ENCODE measurements around the gene LY9. TPM values are rescaled to one million over a fixed set of nuclear protein-coding genes. Genes with fewer than 3 reads are reported as not detected.
A peak's percentile ranks its signal among the peaks of the same experiment; 100 is the strongest.

Gene LY9
- total and polyA plus RNA-seq, 8 donors, result 0.05 to 0.55 (median 0.35) TPM; not detected in 1

GRCh38 chr1:160860840-160861505 is 65.0 kb downstream of the LY9 start:
- no peaks in the 10 kb centered on the region for H3K4me1 ChIP-seq
- TF ChIP-seq CTCF (IDR thresholded peaks at IDR 0.05), result no peak
- no peak for FAIRE-seq
- H3K27ac ChIP-seq, result no peak overlapping the region
- no peak for DNase-seq
- no peaks in the 10 kb centered on the region for H3K27me3 ChIP-seq
- intact Hi-C loops (cut with DNase I), result no loop called here
- 82 to 83% methylated on average over 5 of the region's 5 CpGs for WGBS, 2 donors
- ATAC-seq, result no peak
- H3K36me3 ChIP-seq, result no peaks in the 10 kb centered on the region
- no peaks in the 10 kb centered on the region for H3K9me3 ChIP-seq
- no peak overlapping the region for H3K4me3 ChIP-seq

GRCh38 chr1:160862203-160863060 is 66.5 kb downstream of the LY9 start, which contains the start of gene CD244:
CD244 (minus strand) TSS chr1:160862887; CDS start chr1:160862677, 210 bp downstream.
- no peak within 1 kb of the TSS for H3K4me3 ChIP-seq
- DNase-seq (no peak), FAIRE-seq (no peak), ATAC-seq (peak in 3 of 4 donors; percentile 22 to 75 (median 71))
- intact Hi-C loops (cut with DNase I), result no loop called here
- peak within 1 kb of the TSS in 1 of 4 donors; percentile 19 for H3K27ac ChIP-seq
- TF ChIP-seq CTCF (IDR thresholded peaks at IDR 0.05), result no peak
- WGBS, 2 donors, result 63 to 66% methylated on average over 12 of the region's 12 CpGs
- no peaks in the 10 kb centered on the region for H3K4me1 ChIP-seq
- H3K36me3 ChIP-seq, result no peaks in the 10 kb centered on the region
- no peaks in the 10 kb centered on the region for H3K9me3 ChIP-seq
- no peaks in the 10 kb centered on the region for H3K27me3 ChIP-seq

GRCh38 chr1:160863061-160863773 is 67.2 kb downstream of the LY9 start:
- no peak for TF ChIP-seq CTCF (IDR thresholded peaks at IDR 0.05)
- FAIRE-seq, result no peak
- WGBS, 2 donors, result 87 to 89% methylated on average over 11 of the region's 11 CpGs

GRCh38 chr1:160863774-160864131 is 67.8 kb downstream of the LY9 start:
- Histone ChIP-seq H3K27me3 (no peaks in the 10 kb centered on the region), H3K36me3 (no peaks in the 10 kb centered on the region), H3K27ac (peak overlapping the region in 1 of 4 donors; percentile 19), H3K9me3 (no peaks in the 10 kb centered on the region), H3K4me3 (no peak overlapping the region), H3K4me1 (no peaks in the 10 kb centered on the region)
- TF ChIP-seq CTCF (IDR thresholded peaks at IDR 0.05), result no peak
- DNase-seq, result no peak
- intact Hi-C loops (cut with DNase I), result no loop called here
- no peak for FAIRE-seq
- 87 to 94% methylated on average over 4 of the region's 4 CpGs for WGBS, 2 donors
- peak in 2 of 4 donors; percentile 27 to 48 for ATAC-seq

More at GRCh38 chr1:160863061-160863773, 67.2 kb downstream of the LY9 start:
- ATAC-seq, result peak in 2 of 4 donors; percentile 29 to 47
- Histone ChIP-seq H3K9me3 (no peaks in the 10 kb centered on the region), H3K4me1 (no peaks in the 10 kb centered on the region), H3K4me3 (no peak overlapping the region), H3K27ac (peak overlapping the region in 1 of 4 donors; percentile 19), H3K36me3 (no peaks in the 10 kb centered on the region), H3K27me3 (no peaks in the 10 kb centered on the region)
- intact Hi-C loops (cut with DNase I), result no loop called here
- DNase-seq, result no peak

Measured in pancreas (tissue), 10 donors.